Spinal cord (tissue), 10 donors: ENCODE results near the gene PIEZO2. TPM values are rescaled to one million over a fixed set of nuclear protein-coding genes. Genes with fewer than 3 reads are reported as not detected.
A peak's percentile ranks its signal among the peaks of the same experiment; 100 is the strongest.

Experiments
- DNase-seq, 6 donors: peaks; one replicate each; pipeline versions ENCODE4 v3.0.0 to v3.0.0-alpha.2; 2013 to 2015; ENCODE audit warnings: low spot score in 6 of 6, low read depth in 4 of 6
- H3K27ac ChIP-seq: one replicate; pipeline ENCODE4 v1.5.1; 2013; ENCODE audit warnings: low read depth, low read length, control low read depth
- H3K27me3 ChIP-seq: one replicate; pipeline ENCODE4 v1.6.1; 2013; ENCODE audit warnings: low read length; ENCODE audit not compliant: control insufficient read depth, insufficient read depth
- H3K36me3 ChIP-seq: one replicate; pipeline ENCODE4 v1.6.1; 2013; ENCODE audit warnings: low read length; ENCODE audit not compliant: control insufficient read depth, insufficient read depth
- H3K4me1 ChIP-seq: one replicate; pipeline ENCODE4 v1.6.1; 2013; ENCODE audit warnings: low read length; ENCODE audit not compliant: control insufficient read depth, insufficient read depth
- H3K4me3 ChIP-seq: one replicate; pipeline ENCODE4 v1.5.1; 2013; ENCODE audit warnings: low read depth, low read length, control low read depth
- H3K9me3 ChIP-seq: one replicate; pipeline ENCODE4 v1.6.1; 2013; ENCODE audit warnings: low read length; ENCODE audit not compliant: control insufficient read depth, insufficient read depth
- WGBS: methylation state at CpG from one replicate; pipeline ENCODE4 v1.1.5; 2013; ENCODE audit warnings: missing lambda C conversion rate; ENCODE audit not compliant: insufficient coverage; 5-methylcytosine and 5-hydroxymethylcytosine counted together
- polyA plus RNA-seq, 2 donors: library from polyadenylated mRNA; unstranded; fragments of 120-200 nt; gene quantifications; one replicate each; pipeline ENCODE4 v1.2.1, GENCODE V29; 2013; ENCODE audit not compliant: insufficient read length in 2 of 2
- total RNA-seq, 2 donors: library from RNA; depleted of rRNA in 1 of 2; stranded (reverse); fragments of 120-200 nt in 1 of 2; fragments of >200 nt in 1 of 2; gene quantifications; one replicate each; pipeline versions ENCODE4 v1.2.3 to v1.2.4, GENCODE V29; 2013 to 2014
- donor health status: healthy.

PIEZO2 gene
- total and polyA plus RNA-seq, 4 donors = 14.0 to 110 (median 22.4) TPM

GRCh38 chr18:11119550-11119949, 29.8 kb downstream of the PIEZO2 start:
- H3K9me3 ChIP-seq = no peaks in the 10 kb centered on the region
- H3K36me3 ChIP-seq = no peaks in the 10 kb centered on the region
- H3K4me3 ChIP-seq = no peak overlapping the region
- no peaks in the 10 kb centered on the region for H3K27me3 ChIP-seq
- H3K27ac ChIP-seq = no peak overlapping the region
- WGBS = no CpG with 5 or more reads among the region's 4 CpGs
- H3K4me1 ChIP-seq = no peaks in the 10 kb centered on the region
- DNase-seq = peak in 1 of 6 donors; percentile 15

- no peaks in the 10 kb centered on the region for H3K4me1 ChIP-seq
- H3K36me3 ChIP-seq = no peaks in the 10 kb centered on the region
- H3K27me3 ChIP-seq = no peaks in the 10 kb centered on the region
- no peak overlapping the region for H3K4me3 ChIP-seq
- 60% methylated on average over 1 of the region's 3 CpGs for WGBS
- no peak overlapping the region for H3K27ac ChIP-seq
- DNase-seq = no peak
- no peaks in the 10 kb centered on the region for H3K9me3 ChIP-seq
These were observed 31.2 kb downstream of the PIEZO2 start for GRCh38 chr18:11118051-11118766.

- H3K9me3 ChIP-seq = no peaks in the 10 kb centered on the region
- no peaks in the 10 kb centered on the region for H3K4me1 ChIP-seq
- DNase-seq = no peak
- H3K27ac ChIP-seq = no peak overlapping the region
- peaks cover 3% of the 10 kb centered on the region for H3K36me3 ChIP-seq
- WGBS = no CpG with 5 or more reads among the region's 1 CpG
- H3K27me3 ChIP-seq = no peaks in the 10 kb centered on the region
- H3K4me3 ChIP-seq = no peak overlapping the region
These were observed 34.1 kb downstream of the PIEZO2 start for GRCh38 chr18:11115276-11115675.

- Histone ChIP-seq H3K9me3 (no peaks in the 10 kb centered on the region), H3K36me3 (peaks cover 3% of the 10 kb centered on the region), H3K4me1 (no peaks in the 10 kb centered on the region), H3K4me3 (no peak overlapping the region), H3K27ac (no peak overlapping the region), H3K27me3 (no peaks in the 10 kb centered on the region)
- no peak for DNase-seq
- no CpG with 5 or more reads among the region's 2 CpGs for WGBS
These were observed 34.7 kb downstream of the PIEZO2 start for GRCh38 chr18:11114653-11115052.

DNA sequence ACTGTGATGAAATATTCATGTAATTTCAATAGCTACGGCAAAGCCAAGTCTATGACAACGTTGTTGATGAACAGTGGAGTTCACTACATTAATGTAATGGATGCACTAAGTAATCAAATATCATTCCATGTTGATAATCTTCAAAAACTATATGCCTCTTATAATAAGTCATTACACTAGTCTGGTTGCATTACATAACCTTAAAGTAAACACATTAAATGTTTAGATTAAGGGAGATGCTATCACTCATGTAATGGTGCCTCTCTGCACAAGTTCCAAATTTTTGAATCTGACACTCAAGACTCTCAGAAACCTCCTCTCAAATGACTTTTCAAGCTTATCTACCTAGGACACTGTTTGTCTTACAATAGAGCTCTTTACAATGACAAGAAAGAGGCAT, 35.4 kb downstream of the PIEZO2 start:
- Histone ChIP-seq H3K27ac (no peak overlapping the region), H3K4me3 (no peak overlapping the region), H3K9me3 (no peaks in the 10 kb centered on the region), H3K36me3 (peaks cover 3% of the 10 kb centered on the region), H3K27me3 (no peaks in the 10 kb centered on the region), H3K4me1 (no peaks in the 10 kb centered on the region)
- WGBS = no CpG with 5 or more reads among the region's 2 CpGs
- no peak for DNase-seq

DNA sequence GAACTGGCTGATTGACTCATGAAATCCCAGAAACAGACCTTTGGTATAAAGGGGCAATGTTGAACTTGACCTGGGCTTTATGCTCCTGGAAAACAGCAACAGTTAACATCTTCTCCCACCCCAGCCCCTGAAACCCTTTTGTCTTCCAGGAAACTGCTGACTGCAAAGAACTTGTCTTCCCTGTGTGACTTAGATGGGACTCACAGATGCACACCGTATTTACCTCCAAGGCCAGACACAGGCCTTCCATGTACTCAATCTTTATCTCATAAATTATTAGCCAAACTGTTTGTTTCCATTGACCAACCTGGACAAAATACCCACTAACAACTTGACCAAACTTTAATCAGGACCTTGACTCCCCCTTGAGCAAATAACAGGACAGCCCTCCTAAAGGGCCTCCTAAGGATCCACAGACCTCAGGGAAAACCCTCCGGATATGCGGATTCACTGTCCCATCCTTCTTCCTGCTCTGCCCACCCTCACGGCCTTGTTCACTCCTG, 36.3 kb downstream of the PIEZO2 start:
- no peaks in the 10 kb centered on the region for H3K9me3 ChIP-seq
- no peak overlapping the region for H3K4me3 ChIP-seq
- 98% methylated on average over 4 of the region's 4 CpGs for WGBS
- DNase-seq = no peak
- H3K36me3 ChIP-seq = peaks cover 3% of the 10 kb centered on the region
- no peaks in the 10 kb centered on the region for H3K4me1 ChIP-seq
- no peaks in the 10 kb centered on the region for H3K27me3 ChIP-seq
- no peak overlapping the region for H3K27ac ChIP-seq

DNA sequence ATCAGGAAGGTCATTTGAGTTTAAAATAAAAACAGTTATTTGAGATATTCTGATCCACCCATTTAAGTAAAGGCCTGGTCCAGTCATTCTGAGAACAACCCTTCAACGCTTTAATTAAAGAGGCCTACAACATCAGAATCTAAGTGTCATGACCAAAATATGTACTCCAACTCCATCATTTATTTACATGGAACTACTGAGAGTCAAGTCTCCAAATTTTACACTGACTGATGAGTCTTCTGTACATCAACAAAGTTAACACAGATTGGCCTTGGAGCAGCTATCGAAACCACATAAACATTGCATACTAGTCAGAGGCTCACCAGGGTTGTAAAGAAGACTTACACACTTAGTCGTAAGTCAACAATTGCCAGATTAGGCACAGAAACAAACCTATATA, 37.1 kb downstream of the PIEZO2 start:
- no peak overlapping the region for H3K4me3 ChIP-seq
- H3K4me1 ChIP-seq = no peaks in the 10 kb centered on the region
- peaks cover 3% of the 10 kb centered on the region for H3K36me3 ChIP-seq
- no peaks in the 10 kb centered on the region for H3K9me3 ChIP-seq
- DNase-seq = no peak
- no peaks in the 10 kb centered on the region for H3K27me3 ChIP-seq
- no peak overlapping the region for H3K27ac ChIP-seq
- WGBS = 85% methylated on average over 2 of the region's 3 CpGs

- Histone ChIP-seq H3K9me3 (no peaks in the 10 kb centered on the region), H3K27me3 (no peaks in the 10 kb centered on the region), H3K36me3 (peaks cover 3% of the 10 kb centered on the region), H3K4me3 (no peak overlapping the region), H3K27ac (no peak overlapping the region), H3K4me1 (no peaks in the 10 kb centered on the region)
- DNase-seq = no peak
- WGBS = 96% methylated on average over 15 of the region's 16 CpGs
These were observed 38.9 kb downstream of the PIEZO2 start for GRCh38 chr18:11110509-11110908.

- 27% methylated on average over 1 of the region's 3 CpGs for WGBS
- Histone ChIP-seq H3K27ac (no peak overlapping the region), H3K36me3 (peaks cover 3% of the 10 kb centered on the region), H3K4me1 (no peaks in the 10 kb centered on the region), H3K27me3 (no peaks in the 10 kb centered on the region), H3K9me3 (no peaks in the 10 kb centered on the region), H3K4me3 (no peak overlapping the region)
- no peak for DNase-seq
These were observed 40.4 kb downstream of the PIEZO2 start for GRCh38 chr18:11108947-11109346.

DNA sequence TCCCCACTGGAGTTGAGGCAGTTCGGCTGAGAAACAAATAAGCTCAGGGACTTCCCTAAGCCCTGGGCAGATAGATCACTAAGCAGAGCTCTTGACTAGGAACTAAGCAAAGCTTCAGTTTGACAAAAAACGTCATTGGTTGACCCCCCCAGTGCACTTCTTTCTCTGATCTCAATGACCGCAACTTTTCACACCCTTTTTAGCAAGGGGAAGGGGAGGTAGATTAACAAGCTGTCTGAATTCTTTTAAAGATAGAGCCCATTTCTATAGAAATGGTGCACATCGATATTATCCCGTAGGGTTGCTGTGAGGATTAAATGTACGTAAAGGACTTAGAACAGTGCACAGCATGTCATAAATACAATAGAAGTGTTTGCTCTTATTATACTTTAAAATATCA, 42.5 kb downstream of the PIEZO2 start:
- Histone ChIP-seq H3K27me3 (no peaks in the 10 kb centered on the region), H3K4me1 (no peaks in the 10 kb centered on the region), H3K4me3 (no peak overlapping the region), H3K27ac (no peak overlapping the region), H3K9me3 (no peaks in the 10 kb centered on the region), H3K36me3 (peaks cover 3% of the 10 kb centered on the region)
- 67% methylated on average over 3 of the region's 6 CpGs for WGBS
- peak in 1 of 6 donors; percentile 28 for DNase-seq
